ENCODE results near the gene FASTKD1.
"Not testable (repeated sequence)": the region's sequence is repeated elsewhere in the genome, so short reads cannot be mapped to it uniquely, and the experiment has no call there.

The FASTKD1 gene, protein sequence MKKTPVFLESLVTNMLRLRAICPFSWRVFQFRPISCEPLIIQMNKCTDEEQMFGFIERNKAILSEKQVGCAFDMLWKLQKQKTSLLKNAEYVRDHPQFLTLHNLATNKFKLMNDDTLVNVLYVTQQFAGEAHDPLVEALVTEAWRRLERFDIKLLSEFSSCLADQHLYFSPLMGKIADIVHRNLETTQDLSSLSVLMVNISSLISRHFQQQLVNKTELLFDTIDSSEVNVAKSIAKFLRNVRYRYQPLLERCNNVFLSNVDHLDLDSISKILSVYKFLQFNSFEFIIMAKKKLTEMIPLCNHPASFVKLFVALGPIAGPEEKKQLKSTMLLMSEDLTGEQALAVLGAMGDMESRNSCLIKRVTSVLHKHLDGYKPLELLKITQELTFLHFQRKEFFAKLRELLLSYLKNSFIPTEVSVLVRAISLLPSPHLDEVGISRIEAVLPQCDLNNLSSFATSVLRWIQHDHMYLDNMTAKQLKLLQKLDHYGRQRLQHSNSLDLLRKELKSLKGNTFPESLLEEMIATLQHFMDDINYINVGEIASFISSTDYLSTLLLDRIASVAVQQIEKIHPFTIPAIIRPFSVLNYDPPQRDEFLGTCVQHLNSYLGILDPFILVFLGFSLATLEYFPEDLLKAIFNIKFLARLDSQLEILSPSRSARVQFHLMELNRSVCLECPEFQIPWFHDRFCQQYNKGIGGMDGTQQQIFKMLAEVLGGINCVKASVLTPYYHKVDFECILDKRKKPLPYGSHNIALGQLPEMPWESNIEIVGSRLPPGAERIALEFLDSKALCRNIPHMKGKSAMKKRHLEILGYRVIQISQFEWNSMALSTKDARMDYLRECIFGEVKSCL

DNA sequence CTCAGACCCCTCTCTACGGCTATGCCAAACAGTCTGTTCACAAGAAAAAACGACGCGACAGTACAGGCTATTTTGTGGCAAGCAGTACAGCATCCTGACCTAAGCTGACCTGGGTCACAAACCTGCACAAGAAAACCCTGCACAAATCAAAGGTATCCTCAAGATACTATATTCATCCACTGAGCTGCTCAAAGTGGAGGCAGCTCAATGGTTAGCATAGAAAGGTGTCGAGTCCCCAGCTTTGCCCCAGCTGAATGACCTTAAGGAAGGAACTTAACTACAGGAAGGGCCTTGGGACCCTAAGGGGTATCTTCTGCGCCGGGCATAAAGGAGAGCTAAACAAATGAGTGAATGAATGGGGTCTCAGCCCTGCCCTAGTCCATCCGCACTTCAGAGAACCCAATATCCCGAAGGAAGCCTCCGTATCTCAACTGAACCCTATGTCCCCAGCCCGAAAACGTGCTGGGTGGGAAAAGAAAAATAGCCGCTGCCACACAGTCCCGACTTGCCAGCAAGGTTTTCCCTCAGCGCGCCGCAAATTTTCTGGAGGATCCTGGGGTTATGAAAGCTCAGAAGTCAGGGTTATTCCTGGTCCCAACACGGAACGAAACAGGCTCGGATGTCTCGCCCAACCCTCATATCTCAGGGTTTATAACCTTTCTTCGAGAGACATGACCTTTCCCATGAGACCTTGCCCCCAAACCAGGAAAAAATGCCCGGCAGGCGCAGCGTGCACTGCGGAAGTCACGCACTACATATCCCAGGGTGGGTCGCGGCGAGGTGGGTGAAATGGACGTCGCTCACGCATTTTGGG is at the start of gene FASTKD1:
FASTKD1 (minus strand) TSS at position 706 of the 814 bp plus-strand sequence. CDS start 1,836 bp downstream, outside the sequence.
- DNase-seq = peak; percentile 91

DNA sequence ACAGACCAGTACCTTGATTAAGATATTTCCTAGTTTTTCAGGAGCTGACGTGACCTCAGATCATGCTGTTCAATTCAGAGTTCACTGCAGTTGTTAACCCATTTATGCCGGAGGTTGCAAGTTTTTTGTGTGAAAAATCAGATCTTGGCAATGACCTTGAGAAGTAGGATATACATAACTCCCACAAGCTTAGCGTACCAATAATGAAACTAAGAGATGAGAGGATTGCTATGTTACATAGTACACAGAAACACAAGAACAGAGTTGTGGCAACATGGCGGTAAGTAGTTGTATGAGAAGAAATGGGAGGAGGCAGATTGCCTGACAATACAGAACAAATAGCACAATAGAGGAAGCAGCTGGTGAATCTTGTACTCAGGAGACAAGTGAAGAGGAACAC is 49.6 kb upstream of the FASTKD1 start:
- DNase-seq = no peak

DNA sequence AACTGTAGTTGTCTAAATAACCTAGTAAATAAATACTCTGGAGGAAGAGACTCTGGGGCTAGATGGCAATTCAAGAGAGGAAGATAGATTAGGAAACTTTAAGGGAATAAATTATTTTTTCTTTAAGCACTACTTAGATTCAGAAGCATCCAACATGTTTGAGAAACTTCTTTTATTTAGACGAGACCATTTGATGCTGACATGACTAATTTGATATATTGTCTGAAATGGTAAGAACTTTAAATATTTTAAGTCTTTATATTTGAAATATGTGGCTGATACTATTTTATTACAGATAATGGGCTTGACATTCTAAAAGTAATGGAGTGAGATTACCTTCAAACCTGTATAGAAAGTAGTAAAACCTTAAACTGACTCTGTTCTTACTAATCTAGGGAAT is 46.8 kb upstream of the FASTKD1 start:
- DNase-seq = no peak

- no peak for DNase-seq
Observed at GRCh38 chr2:169619946-169620345, 46.3 kb upstream of the FASTKD1 start.

GRCh38 chr2:169615982-169616381 is 42.3 kb upstream of the FASTKD1 start:
- not testable (repeated sequence) for DNase-seq

DNA sequence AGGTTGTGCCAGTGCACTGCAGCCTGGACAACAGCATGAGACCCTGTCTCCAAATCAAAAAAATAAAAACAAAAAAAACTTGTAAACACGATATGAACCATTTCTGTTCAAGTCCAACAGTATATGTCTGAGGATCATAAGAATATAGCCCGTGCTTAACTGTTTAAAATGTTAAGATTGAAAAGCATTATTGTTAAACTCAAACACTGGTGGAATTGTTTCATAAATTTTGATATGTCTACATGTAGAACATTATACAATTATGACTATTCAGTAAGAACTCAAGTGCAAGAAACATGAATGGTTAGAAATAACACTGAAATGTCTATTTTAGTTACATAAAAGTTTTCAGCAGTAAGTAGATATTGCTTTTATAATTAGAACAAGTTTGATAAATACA is 40.2 kb upstream of the FASTKD1 start:
- DNase-seq = no peak

DNA sequence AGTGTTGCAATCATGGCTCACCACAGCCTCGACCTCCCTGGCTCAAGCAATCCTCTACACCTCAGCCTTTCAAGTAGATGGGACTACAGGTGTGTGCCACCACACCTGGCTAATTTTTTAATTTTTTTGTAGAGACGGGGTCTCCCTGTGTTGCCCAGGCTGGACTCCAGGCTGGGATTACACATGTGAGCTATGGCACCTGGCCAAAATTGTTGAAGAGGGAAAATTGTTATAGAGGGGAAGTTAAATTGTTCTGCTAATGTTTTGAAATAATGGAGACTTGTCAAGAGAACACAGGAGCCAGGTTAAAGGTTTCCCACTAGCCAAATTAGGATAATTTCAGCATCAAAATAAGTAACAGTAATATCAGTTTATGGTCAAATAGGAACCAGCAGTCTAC is 35.6 kb upstream of the FASTKD1 start:
- DNase-seq = no peak

DNA sequence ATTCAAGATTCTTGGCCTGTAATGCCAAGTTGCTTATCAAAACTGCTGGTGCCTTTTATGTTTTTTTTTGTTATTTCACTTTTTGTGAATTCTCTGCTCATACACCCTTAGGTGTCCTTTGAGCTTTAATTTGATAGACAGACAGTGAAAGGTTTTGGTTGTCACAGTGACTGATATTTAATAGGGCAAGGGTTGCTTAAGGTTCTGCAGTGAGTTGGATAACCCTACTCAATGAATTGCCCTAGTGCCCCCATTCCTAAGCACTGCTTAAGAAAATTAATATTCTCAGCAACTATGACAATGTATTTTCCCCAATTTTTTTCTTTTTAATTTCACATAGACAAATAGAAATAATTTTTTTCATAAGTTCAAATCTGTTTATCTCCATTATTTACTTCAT is 25.9 kb upstream of the FASTKD1 start:
- DNase-seq = no peak

DNA sequence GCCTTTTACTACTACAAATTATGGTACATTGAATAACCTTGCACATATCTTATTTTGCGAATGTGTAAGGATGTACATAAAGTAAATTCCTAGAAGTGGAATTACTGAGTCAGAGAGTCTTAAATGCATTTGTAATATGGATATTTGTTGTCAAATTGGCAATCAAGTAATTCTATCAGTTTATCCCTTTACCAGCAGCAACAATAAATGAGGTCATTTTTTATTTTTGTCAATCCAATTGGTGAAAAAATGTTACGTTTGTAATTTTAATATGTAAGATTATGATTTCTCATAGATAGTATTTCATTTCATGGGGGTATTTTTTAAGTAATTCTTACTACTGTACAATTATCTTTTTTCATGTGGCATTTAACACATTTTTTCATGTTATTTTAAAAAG is 25.3 kb upstream of the FASTKD1 start:
- DNase-seq = no peak

GRCh38 chr2:169596546-169596945 is 22.9 kb upstream of the FASTKD1 start:
- not testable (repeated sequence) for DNase-seq

DNA sequence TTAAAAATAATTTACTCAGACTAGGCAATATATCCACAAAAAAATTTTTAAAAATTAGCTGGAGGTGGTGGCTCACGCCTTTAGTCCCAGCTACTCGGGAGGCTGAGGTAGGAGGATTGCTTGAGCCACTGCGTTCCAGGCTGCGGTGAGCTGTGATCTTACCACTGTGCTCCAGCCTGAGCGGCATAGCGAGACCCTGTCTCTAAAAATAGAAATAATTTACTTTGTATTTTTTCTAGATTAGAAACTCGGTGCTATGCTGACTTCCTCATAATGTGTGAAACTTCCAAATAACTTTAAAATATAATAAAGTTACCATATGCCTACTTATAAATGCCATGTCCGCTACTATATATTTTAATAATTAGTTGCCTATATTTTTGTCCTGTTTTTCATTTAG is 17.1 kb upstream of the FASTKD1 start:
- DNase-seq = no peak

GRCh38 chr2:169585673-169586072 is 12.0 kb upstream of the FASTKD1 start:
- DNase-seq = no peak

DNA sequence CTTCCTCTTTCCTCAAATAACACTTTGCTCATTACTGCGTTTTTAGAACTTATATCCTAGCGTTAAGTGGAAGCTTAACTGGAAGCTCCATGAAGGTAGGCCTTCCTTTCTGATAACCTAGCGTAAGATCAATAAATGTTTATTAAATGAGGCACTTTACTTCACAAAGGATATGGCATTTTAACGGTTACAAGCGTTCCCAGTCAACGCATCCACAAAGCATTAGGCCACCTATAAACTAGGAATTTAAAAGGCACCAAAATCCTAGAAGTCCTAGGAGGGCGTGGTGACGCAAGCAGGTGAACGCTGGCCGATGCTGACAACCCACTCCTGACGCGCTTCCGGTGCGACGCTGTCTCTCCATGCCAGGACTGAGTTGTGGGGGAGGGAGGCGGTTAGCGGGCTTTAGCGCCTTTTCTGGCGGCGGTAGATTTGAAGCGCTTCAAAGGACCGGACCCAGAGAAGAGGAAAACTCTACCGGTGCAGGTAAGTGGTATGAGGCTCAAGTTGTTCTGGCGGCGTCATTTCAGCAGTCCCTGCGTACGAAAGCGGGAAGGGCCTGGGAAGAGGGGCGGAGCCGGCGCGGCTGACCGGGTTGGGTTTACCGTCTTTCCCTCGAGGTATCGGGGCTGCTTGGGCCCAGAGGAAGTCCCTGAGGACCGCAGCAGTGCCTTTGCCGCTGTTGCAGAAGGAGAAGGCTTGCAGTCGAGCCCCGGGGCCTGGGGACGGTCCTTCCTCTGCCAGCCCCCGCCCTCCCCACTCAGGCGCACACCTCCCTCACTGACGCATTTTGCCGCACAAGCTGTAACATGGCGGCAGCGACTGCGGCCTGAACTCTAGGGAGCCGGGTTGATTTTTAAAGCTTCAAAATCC is 10.6 kb upstream of the FASTKD1 start, which contains the start of gene PPIG:
PPIG (plus strand) TSS at position 347 of the 873 bp plus-strand sequence. CDS start 19,691 bp downstream, outside the sequence.
- DNase-seq = peak; percentile 72

- no peak for DNase-seq
Observed at GRCh38 chr2:169583518-169583917, 9.9 kb upstream of the FASTKD1 start.

DNA sequence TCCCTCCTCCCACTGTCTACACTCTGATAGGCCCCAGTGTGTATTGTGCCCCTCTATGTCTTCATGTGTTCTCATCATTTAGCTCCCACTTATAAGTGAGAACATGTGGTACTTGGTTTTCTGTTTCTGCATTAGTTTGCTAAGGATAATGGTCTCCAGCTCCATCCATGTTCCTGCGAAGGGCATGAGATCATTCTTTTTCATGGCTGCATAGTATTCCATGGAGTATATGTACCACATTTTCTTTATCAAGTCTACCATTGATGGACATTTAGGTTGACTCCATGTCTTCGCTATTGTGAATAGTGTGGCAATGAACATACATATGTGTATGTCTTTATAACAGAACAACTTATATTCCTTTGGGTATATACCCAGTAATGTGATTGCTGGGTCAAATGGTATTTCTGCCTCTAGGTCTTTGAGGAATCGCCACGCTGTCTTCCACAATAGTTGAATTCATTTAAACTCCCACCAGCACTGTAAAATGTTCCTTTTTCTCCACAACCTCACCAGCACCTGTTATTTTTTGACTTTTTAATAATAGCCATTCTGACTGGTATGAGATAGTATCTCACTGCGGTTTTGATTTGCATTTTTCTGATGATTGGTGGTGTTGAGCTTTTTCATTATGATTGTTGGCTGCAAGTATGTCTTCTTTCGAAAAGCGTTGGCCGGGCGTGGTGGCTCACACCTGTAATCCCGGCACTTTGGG is 9.0 kb upstream of the FASTKD1 start:
- DNase-seq = not testable (repeated sequence)

DNA sequence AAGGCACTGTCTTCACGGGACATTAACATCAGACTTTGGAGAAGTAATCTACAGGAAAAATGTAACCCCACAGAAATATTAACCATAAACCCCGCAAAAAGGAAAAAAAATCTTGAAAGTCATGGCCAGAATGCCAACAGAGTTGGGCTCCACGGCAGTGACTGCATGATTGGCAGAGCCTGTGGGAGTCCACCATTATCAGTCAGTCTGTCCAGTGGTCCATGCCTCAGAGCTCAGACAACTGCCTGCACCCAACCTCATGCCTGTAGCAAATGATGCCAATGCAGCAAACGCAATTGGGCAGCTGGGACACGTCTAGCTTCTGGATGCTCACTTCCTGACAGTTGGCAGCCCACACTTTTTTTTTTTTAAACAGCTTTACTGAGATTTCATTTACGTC is 5.4 kb upstream of the FASTKD1 start:
- no peak for DNase-seq

DNA sequence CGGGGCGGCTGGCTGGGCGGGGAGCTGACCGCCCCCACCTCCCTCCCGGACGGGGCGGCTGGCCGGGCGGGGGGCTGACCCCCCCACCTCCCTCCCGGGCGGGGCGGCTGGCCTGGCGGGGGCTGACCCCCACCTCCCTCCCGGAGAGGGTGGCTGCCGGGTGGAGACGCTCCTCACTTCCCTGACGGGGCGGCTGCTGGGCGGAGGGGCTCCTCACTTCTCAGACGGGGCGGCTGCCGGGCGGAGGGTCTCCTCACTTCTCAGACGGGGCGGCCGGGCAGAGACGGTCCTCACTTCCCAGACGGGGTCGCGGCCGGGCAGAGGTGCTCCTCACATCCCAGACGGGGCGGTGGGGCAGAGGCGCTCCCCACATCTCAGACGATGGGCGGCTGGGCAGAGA is 1.6 kb upstream of the FASTKD1 start:
- DNase-seq = not testable (repeated sequence)

- not testable (repeated sequence) for DNase-seq
Observed at GRCh38 chr2:169574539-169574938, 874 bp upstream of the FASTKD1 start.

- no peak for DNase-seq
Observed at GRCh38 chr2:169573974-169574299, 272 bp upstream of the FASTKD1 start.

- DNase-seq = no peak
Observed at GRCh38 chr2:169572821-169573159, 875 bp downstream of the FASTKD1 start.

DNA sequence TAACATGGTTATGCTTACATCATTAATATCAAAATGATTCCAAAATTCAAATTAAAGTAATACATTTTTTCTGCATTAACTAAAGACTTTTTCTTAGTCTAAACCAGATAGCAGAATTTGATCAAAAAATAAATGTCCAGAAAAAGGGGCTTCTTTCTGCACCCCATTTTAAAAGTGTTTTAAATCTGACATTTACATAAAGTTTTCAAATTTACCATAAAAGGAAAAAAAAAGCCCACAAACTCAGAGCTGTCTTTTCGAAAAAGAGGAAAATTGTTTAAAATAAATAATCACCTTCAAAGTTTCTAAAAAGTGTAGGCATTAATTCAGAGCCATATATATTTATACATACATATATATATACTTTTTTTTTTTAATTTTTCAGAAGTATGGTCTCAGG is 1.5 kb downstream of the FASTKD1 start:
- no peak for DNase-seq

GRCh38 chr2:169571571-169571970 is 2.1 kb downstream of the FASTKD1 start:
- DNase-seq = no peak

Data from DMS 273 treated with DMSO at 0.1 percent for 48 hours (cell line).